H1 (cell line): Measurements from ENCODE around the gene NENF. TPM values are rescaled to one million over a fixed set of nuclear protein-coding genes. Genes with fewer than 3 reads are reported as not detected.

ENCODE experiments used
- CTCF ChIA-PET: fragments of 300-600 bp; sonication (Branson Sonifier 250); formaldehyde crosslinking; loops from one replicate; lab custom pipeline; 2021; ENCODE audit not compliant: partially characterized antibody; lab: Charles Lee
- POLR2A ChIA-PET: fragments of 300-600 bp; sonication (Branson Sonifier 250); formaldehyde crosslinking; loops from one replicate; lab custom pipeline; 2021; ENCODE audit warnings: inconsistent platforms; ENCODE audit not compliant: partially characterized antibody; lab: Charles Lee
- DNase-seq, 2 experiments: peaks; one replicate each; pipeline versions ENCODE4 v3.0.0 to v3.0.0-alpha.2; 2010 to 2022; ENCODE audit warnings: low spot score in 2 of 2, low read depth in 1 of 2, mixed read lengths in 1 of 2
- FAIRE-seq: peaks from 2 replicates; lab custom pipeline; 2011; peaks lifted over from hg19 to GRCh38; lab: Jason Lieb, UNC
- H2AFZ ChIP-seq: 2 replicates; pipeline ENCODE4 v1.8.1; 2012; ENCODE audit warnings: low read length, inconsistent platforms
- H2AK5ac ChIP-seq: 2 replicates; pipeline ENCODE4 v1.6.1; 2013; ENCODE audit warnings: low read depth, low read length
- H2BK120ac ChIP-seq: replicated peaks from 2 replicates; pipeline ENCODE3; 2013; ENCODE audit warnings: low read depth, low read length, inconsistent platforms
- H2BK12ac ChIP-seq: 2 replicates; pipeline ENCODE4 v1.6.1; 2013; ENCODE audit warnings: low read depth, low read length
- H2BK15ac ChIP-seq: 2 replicates; pipeline ENCODE4 v1.6.1; 2013; ENCODE audit warnings: low read length
- H2BK20ac ChIP-seq: 2 replicates; pipeline ENCODE4 v1.6.1; 2013; ENCODE audit warnings: low read length
- H2BK5ac ChIP-seq: 2 replicates; pipeline ENCODE4 v1.6.1; 2013; ENCODE audit warnings: low read depth, low read length
- H3K14ac ChIP-seq: 2 replicates; pipeline ENCODE4 v1.6.1; 2013; ENCODE audit warnings: inconsistent platforms; ENCODE audit not compliant: insufficient read length
- H3K18ac ChIP-seq: 2 replicates; pipeline ENCODE4 v1.6.1; 2013; ENCODE audit warnings: low read length; ENCODE audit errors: extremely low read depth
- H3K23ac ChIP-seq: 2 replicates; pipeline ENCODE4 v1.6.1; 2013; ENCODE audit warnings: inconsistent platforms; ENCODE audit not compliant: insufficient read length
- H3K23me2 ChIP-seq: 2 replicates; pipeline ENCODE4 v1.6.1; 2013; ENCODE audit warnings: low read depth, low read length
- H3K27ac ChIP-seq: 2 replicates; pipeline ENCODE4 v1.6.1; 2011; ENCODE audit warnings: low read depth, low read length, inconsistent platforms
- H3K27me3 ChIP-seq, 4 experiments: replicated peaks in 1 of 4; 1 replicate in 1 of 4; 2 replicates in 3 of 4; pipeline versions ENCODE4 v1.6.1 to v1.8.1; 2011 to 2013; ENCODE audit warnings: low read length in 3 of 4, mild to moderate bottlenecking in 3 of 4, inconsistent platforms in 2 of 4, mixed read lengths in 2 of 4, moderate library complexity in 1 of 4; ENCODE audit not compliant: control insufficient read depth in 3 of 4, insufficient read depth in 3 of 4; ENCODE audit errors: extremely low read depth in 1 of 4
- H3K36me3 ChIP-seq, 4 experiments: 2 replicates each; pipeline versions ENCODE4 v1.6.1 to v1.8.1; 2011 to 2013; ENCODE audit warnings: mild to moderate bottlenecking in 4 of 4, low read length in 3 of 4, moderate library complexity in 2 of 4, control low read depth in 1 of 4, inconsistent platforms in 1 of 4; ENCODE audit not compliant: insufficient read depth in 4 of 4, control insufficient read depth in 2 of 4
- H3K4ac ChIP-seq: replicated peaks from 2 replicates; pipeline ENCODE3; 2013; ENCODE audit warnings: low read length, low read depth, mixed read lengths, inconsistent platforms; ENCODE audit not compliant: insufficient read length
- H3K4me1 ChIP-seq, 4 experiments: replicated peaks in 1 of 4; 1 replicate in 1 of 4; 2 replicates in 3 of 4; pipeline versions ENCODE4 v1.6.1 to v1.8.1; 2011 to 2013; ENCODE audit warnings: low read length in 3 of 4, inconsistent platforms in 2 of 4, mixed read lengths in 1 of 4; ENCODE audit not compliant: insufficient read depth in 4 of 4, control insufficient read depth in 3 of 4
- H3K4me2 ChIP-seq, 2 experiments: 2 replicates each; pipeline versions ENCODE4 v1.6.1 to v1.8.1; 2011 to 2013; ENCODE audit warnings: low read depth in 2 of 2, low read length in 2 of 2, control low read depth in 1 of 2, inconsistent platforms in 1 of 2, mild to moderate bottlenecking in 1 of 2; ENCODE audit not compliant: insufficient read depth in 1 of 2
- H3K4me3 ChIP-seq, 4 experiments: fragments of 200-600, 300-600 bp in 1 of 4; sonication (generic), shearing (Covaris generic), sonication (Bioruptor Twin) in 1 of 4; 2 replicates each; pipeline versions ENCODE4 v1.5.1 to v1.8.1; 2011 to 2016; ENCODE audit warnings: low read length in 4 of 4, low read depth in 3 of 4, control low read depth in 2 of 4, inconsistent platforms in 2 of 4, mild to moderate bottlenecking in 2 of 4, mixed read lengths in 1 of 4, moderate library complexity in 1 of 4; ENCODE audit not compliant: insufficient read depth in 2 of 4; ENCODE audit errors: extremely low read depth in 1 of 4
- H3K56ac ChIP-seq: replicated peaks from 2 replicates; pipeline ENCODE3; 2013; ENCODE audit warnings: low read depth, mild to moderate bottlenecking, mixed read lengths, low read length, inconsistent platforms; ENCODE audit not compliant: insufficient read length
- H3K79me1 ChIP-seq: 2 replicates; pipeline ENCODE4 v1.6.1; 2013; ENCODE audit warnings: low read depth, low read length, control low read depth
- H3K79me2 ChIP-seq, 2 experiments: 2 replicates each; pipeline versions ENCODE4 v1.6.1 to v1.8.1; 2012 to 2013; ENCODE audit warnings: low read length in 2 of 2, mild to moderate bottlenecking in 2 of 2, inconsistent platforms in 1 of 2; ENCODE audit not compliant: insufficient read depth in 2 of 2, control insufficient read depth in 1 of 2
- H3K9ac ChIP-seq, 4 experiments: replicated peaks in 1 of 4; 1 replicate in 1 of 4; 2 replicates in 3 of 4; pipeline versions ENCODE4 v1.6.1 to v1.8.1; 2011 to 2013; ENCODE audit warnings: low read depth in 3 of 4, low read length in 3 of 4, control low read depth in 2 of 4, mild to moderate bottlenecking in 2 of 4, moderate library complexity in 2 of 4, inconsistent platforms in 1 of 4; ENCODE audit errors: extremely low read depth in 1 of 4
- H3K9me3 ChIP-seq, 2 experiments: 2 replicates each; pipeline versions ENCODE4 v1.6.1 to v1.8.1; 2012 to 2013; ENCODE audit warnings: mild to moderate bottlenecking in 2 of 2, moderate library complexity in 2 of 2, control low read depth in 1 of 2, inconsistent platforms in 1 of 2, low read depth in 1 of 2, low read length in 1 of 2, mixed read lengths in 1 of 2; ENCODE audit not compliant: insufficient read depth in 2 of 2
- H4K20me1 ChIP-seq, 2 experiments: replicated peaks in 1 of 2; 2 replicates each; pipeline versions ENCODE3 to v1.8.1; 2011 to 2013; ENCODE audit warnings: inconsistent platforms in 2 of 2, low read length in 2 of 2, mild to moderate bottlenecking in 1 of 2; ENCODE audit not compliant: insufficient read depth in 2 of 2, control insufficient read depth in 1 of 2
- H4K5ac ChIP-seq: 2 replicates; pipeline ENCODE4 v1.6.1; 2013; ENCODE audit warnings: low read length, low read depth, mixed read lengths, inconsistent platforms; ENCODE audit not compliant: insufficient read length
- H4K8ac ChIP-seq: 2 replicates; pipeline ENCODE4 v1.8.0; 2013; ENCODE audit warnings: mild to moderate bottlenecking, moderate library complexity, low read length, inconsistent platforms; ENCODE audit not compliant: insufficient read depth; ENCODE audit errors: extremely low read depth
- H4K91ac ChIP-seq: replicated peaks from 2 replicates; pipeline ENCODE3; 2013; ENCODE audit warnings: low read length, mixed read lengths, inconsistent platforms; ENCODE audit not compliant: insufficient read length
- BACH1 ChIP-seq: IDR thresholded peaks from 2 replicates; pipeline ENCODE4 v1.6.1; 2012; ENCODE audit warnings: low read length, improper control_type of control experiment
- CBX8 ChIP-seq: fragments of 300-800, 300-1000 bp; sonication (generic); IDR thresholded peaks from 2 replicates; pipeline ENCODE4 v1.7.1; 2016; ENCODE audit warnings: low read depth, low read length, borderline replicate concordance
- CEBPB ChIP-seq: IDR thresholded peaks from 2 replicates; pipeline ENCODE4 v1.6.1; 2012; ENCODE audit warnings: low read depth, low read length
- CHD1 ChIP-seq: IDR thresholded peaks from 2 replicates; pipeline ENCODE4 v1.6.1; 2012; ENCODE audit warnings: low read depth, low read length, improper control_type of control experiment
- CTBP2 ChIP-seq: IDR thresholded peaks from 2 replicates; pipeline ENCODE4 v1.7.0; 2011; ENCODE audit warnings: borderline replicate concordance, mild to moderate bottlenecking, moderate library complexity, mixed read lengths, low read length; ENCODE audit not compliant: insufficient read depth, insufficient read length
- JUN ChIP-seq: IDR thresholded peaks from 2 replicates; pipeline ENCODE4 v1.6.1; 2011; ENCODE audit warnings: low read depth, mild to moderate bottlenecking, improper control_type of control experiment, low read length
- POLR2AphosphoS5 ChIP-seq: IDR thresholded peaks from 2 replicates; pipeline ENCODE4 v1.6.1; 2011; ENCODE audit warnings: low read depth, low read length
- RAD21 ChIP-seq, 2 experiments: IDR thresholded peaks in 1 of 2; conservative IDR thresholded peaks in 1 of 2; 2 replicates each; pipeline ENCODE4 v1.6.1; 2011; ENCODE audit warnings: low read depth in 2 of 2, low read length in 2 of 2, improper control_type of control experiment in 1 of 2, inconsistent platforms in 1 of 2, mild to moderate bottlenecking in 1 of 2, moderate library complexity in 1 of 2
- SIRT6 ChIP-seq: IDR thresholded peaks from one replicate; pipeline ENCODE4 v1.7.1; 2012; ENCODE audit warnings: low read length, inconsistent platforms
- YY1 ChIP-seq: IDR thresholded peaks from 2 replicates; pipeline ENCODE4 v1.6.1; 2011; ENCODE audit warnings: low read depth, mild to moderate bottlenecking, low read length
- ZNF274 ChIP-seq: IDR thresholded peaks from 2 replicates; pipeline ENCODE4 v1.7.0; 2012; ENCODE audit warnings: low read length, borderline replicate concordance; ENCODE audit errors: extremely low read depth
- WGBS, 2 experiments: shearing (Covaris generic) in 1 of 2; methylation state at CpG; one replicate each; pipeline versions ENCODE4 v1.1.6 to v1.1.7; 2013 to 2015; ENCODE audit warnings: low lambda C conversion rate in 2 of 2, mixed read lengths in 2 of 2, inconsistent platforms in 1 of 2, low coverage in 1 of 2, missing lambda C conversion rate in 1 of 2; ENCODE audit not compliant: insufficient replicate concordance in 2 of 2, insufficient coverage in 1 of 2, insufficient read length in 1 of 2; ENCODE audit errors: extremely low coverage in 1 of 2, missing lambda C conversion rate in 1 of 2; 5-methylcytosine and 5-hydroxymethylcytosine counted together
- polyA plus RNA-seq, 7 experiments: library from polyadenylated mRNA; depleted of rRNA in 3 of 7; stranded (reverse) in 5 of 7; unstranded in 2 of 7; fragments of >200 nt in 5 of 7; fragments of 200-250 nt in 2 of 7; gene quantifications; 1 replicate in 5 of 7; 2 replicates in 1 of 7; 4 replicates in 1 of 7; pipeline versions ENCODE4 v1.2.1 to v1.2.3, GENCODE V29; 2011 to 2013; ENCODE audit warnings: missing spikeins in 2 of 7, mixed read lengths in 2 of 7
- total RNA-seq: library from RNA; stranded (reverse); fragmentation: NEBNext Ultra II Directional; extraction: Animal tissue kit (Norgen Biotek cat#: 25700); gene quantifications from 2 replicates; pipeline ENCODE4 v1.2.1, GENCODE V29; 2021

Gene NENF
- total and polyA plus RNA-seq, 2 of the 8 experiments (the other 6 are each of a cell fraction or from before 2014, with no cell fraction given): 27.0 to 28.0 TPM

- POLR2A ChIA-PET: no interaction called here
- Histone ChIP-seq H3K14ac (no peak overlapping the region), H2BK20ac (no peak overlapping the region), H2BK5ac (no peak overlapping the region), H3K9me3 (peaks cover 7 to 11% of the 10 kb centered on the region in 2 experiments; a peak in 2 of 4 replicates), H4K20me1 (no peaks in the 10 kb centered on the region), H3K79me1 (no peaks in the 10 kb centered on the region; the same call in 1 of the 2 replicates), H2BK12ac (no peak overlapping the region), H3K27me3 (no peaks in the 10 kb centered on the region), H3K79me2 (peaks cover 0 to 8% of the 10 kb centered on the region in 2 experiments; a peak in 1 of 4 replicates), H3K4me1 (no peaks in the 10 kb centered on the region), H3K18ac (no peak overlapping the region), H3K4ac (no peak overlapping the region), H2BK120ac (no peak overlapping the region), H4K91ac (no peak overlapping the region), H3K36me3 (peaks cover 0 to 27% (median 11%) of the 10 kb centered on the region in 4 experiments; a peak in 4 of 8 replicates), H3K4me3 (no peak overlapping the region), H3K23ac (no peak overlapping the region), H3K56ac (no peak overlapping the region), H3K27ac (no peak overlapping the region), H3K9ac (no peak overlapping the region), H2BK15ac (no peak overlapping the region), H2AK5ac (no peak overlapping the region), H4K5ac (no peak overlapping the region), H4K8ac (no peak overlapping the region), H2AFZ (no peak overlapping the region), H3K4me2 (no peak overlapping the region), H3K23me2 (no peaks in the 10 kb centered on the region)
- CTCF ChIA-PET: interaction anchor here (0.6 kb wide), 2 partner anchors 353 to 1328 kb away, joined by 3 read pairs; no protein-coding TSS in a partner anchor
- no peak for FAIRE-seq
- 86% methylated on average over 1 of the region's 1 CpG; no CpG with 5 or more reads in 1 of the 2 experiments for WGBS, 2 experiments
- no peak for TF ChIP-seq BACH1
- no peak for TF ChIP-seq YY1
- no peak for TF ChIP-seq CHD1
- no peak for TF ChIP-seq JUN
- TF ChIP-seq RAD21 (IDR thresholded peaks at IDR 0.05 in 1 of 2, conservative IDR thresholded peaks at IDR 0.05 in 1 of 2; ENCODE audit: low read depth in 2 of 2, low read length in 2 of 2): no peak
- no peak for TF ChIP-seq SIRT6
- no peak for TF ChIP-seq CBX8
- no peak for TF ChIP-seq CTBP2
- no peak for TF ChIP-seq CEBPB
- TF ChIP-seq ZNF274: no peak
- TF ChIP-seq POLR2AphosphoS5: no peak
- DNase-seq: no peak
These were observed 35.5 kb upstream of the NENF start for GRCh38 chr1:212397171-212397570.
